HL-60 (cell line): ENCODE measurements around the gene MFAP2.

Experiments used
- DNase-seq, 2 experiments: peaks; one replicate each; pipeline ENCODE4 v3.0.0-alpha.2; 2010 to 2020; ENCODE audit warnings: low read depth in 1 of 2, low spot score in 1 of 2
- H3K27ac ChIP-seq: fragments of 250-450 bp; sonication (Bioruptor Pico); replicated peaks from 2 replicates; pipeline ENCODE4 v1.5.1; 2020; ENCODE audit warnings: mild to moderate bottlenecking, moderate library complexity
- H3K27me3 ChIP-seq: fragments of 250-450 bp; sonication (Bioruptor Pico); 2 replicates; pipeline ENCODE4 v1.5.1; 2021; ENCODE audit warnings: mild to moderate bottlenecking, moderate library complexity; ENCODE audit not compliant: insufficient read depth, poor library complexity, severe bottlenecking
- H3K4me3 ChIP-seq: replicated peaks from 2 replicates; pipeline ENCODE4 v1.5.1; 2011; ENCODE audit warnings: mild to moderate bottlenecking, control low read depth, low read length; ENCODE audit not compliant: insufficient read depth
- GABPA ChIP-seq: IDR thresholded peaks from 2 replicates; pipeline ENCODE4 v1.6.1; 2012; ENCODE audit warnings: low read depth
- POLR2AphosphoS5 ChIP-seq: IDR thresholded peaks from 2 replicates; pipeline ENCODE4 v1.6.1; 2012; ENCODE audit warnings: low read depth
- SPI1 ChIP-seq: IDR thresholded peaks from 2 replicates; pipeline ENCODE4 v1.6.1; 2012; ENCODE audit warnings: low read depth, mild to moderate bottlenecking, borderline replicate concordance
- TF ChIP-seq, protein P1 (sequence below): IDR thresholded peaks from one replicate; pipeline ENCODE4 v1.5.1; 2011; ENCODE audit warnings: low read length, control low read depth, inconsistent platforms; ENCODE audit not compliant: insufficient read depth
- TF ChIP-seq, protein P2 (sequence below): IDR thresholded peaks from 2 replicates; pipeline ENCODE4 v1.6.1; 2012; ENCODE audit warnings: low read depth; ENCODE audit not compliant: insufficient replicate concordance

The MFAP2 gene

DNA sequence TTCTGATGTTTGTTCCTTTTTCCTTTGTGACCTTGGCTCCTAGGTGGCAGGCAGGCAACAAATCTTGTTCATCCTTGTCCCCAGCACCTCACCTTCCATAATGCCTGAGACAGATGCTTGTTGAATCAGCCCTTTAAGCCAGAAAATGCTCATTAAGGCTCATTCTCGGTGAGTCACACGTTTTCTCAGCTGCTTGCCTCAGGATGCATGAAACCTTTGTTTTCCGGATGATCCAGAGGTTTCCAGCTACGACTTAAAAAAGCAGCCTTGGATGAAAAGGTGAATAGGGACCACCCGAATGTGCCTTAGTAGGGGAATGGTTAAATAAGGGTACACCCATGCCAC is 35.9 kb upstream of the MFAP2 start:
- no peaks in the 10 kb centered on the region for H3K27me3 ChIP-seq
- TF ChIP-seq, protein P1, sequence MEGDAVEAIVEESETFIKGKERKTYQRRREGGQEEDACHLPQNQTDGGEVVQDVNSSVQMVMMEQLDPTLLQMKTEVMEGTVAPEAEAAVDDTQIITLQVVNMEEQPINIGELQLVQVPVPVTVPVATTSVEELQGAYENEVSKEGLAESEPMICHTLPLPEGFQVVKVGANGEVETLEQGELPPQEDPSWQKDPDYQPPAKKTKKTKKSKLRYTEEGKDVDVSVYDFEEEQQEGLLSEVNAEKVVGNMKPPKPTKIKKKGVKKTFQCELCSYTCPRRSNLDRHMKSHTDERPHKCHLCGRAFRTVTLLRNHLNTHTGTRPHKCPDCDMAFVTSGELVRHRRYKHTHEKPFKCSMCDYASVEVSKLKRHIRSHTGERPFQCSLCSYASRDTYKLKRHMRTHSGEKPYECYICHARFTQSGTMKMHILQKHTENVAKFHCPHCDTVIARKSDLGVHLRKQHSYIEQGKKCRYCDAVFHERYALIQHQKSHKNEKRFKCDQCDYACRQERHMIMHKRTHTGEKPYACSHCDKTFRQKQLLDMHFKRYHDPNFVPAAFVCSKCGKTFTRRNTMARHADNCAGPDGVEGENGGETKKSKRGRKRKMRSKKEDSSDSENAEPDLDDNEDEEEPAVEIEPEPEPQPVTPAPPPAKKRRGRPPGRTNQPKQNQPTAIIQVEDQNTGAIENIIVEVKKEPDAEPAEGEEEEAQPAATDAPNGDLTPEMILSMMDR = no peak
- TF ChIP-seq POLR2AphosphoS5 (no peak), SPI1 (no peak), GABPA (no peak)
- TF ChIP-seq, protein P2, sequence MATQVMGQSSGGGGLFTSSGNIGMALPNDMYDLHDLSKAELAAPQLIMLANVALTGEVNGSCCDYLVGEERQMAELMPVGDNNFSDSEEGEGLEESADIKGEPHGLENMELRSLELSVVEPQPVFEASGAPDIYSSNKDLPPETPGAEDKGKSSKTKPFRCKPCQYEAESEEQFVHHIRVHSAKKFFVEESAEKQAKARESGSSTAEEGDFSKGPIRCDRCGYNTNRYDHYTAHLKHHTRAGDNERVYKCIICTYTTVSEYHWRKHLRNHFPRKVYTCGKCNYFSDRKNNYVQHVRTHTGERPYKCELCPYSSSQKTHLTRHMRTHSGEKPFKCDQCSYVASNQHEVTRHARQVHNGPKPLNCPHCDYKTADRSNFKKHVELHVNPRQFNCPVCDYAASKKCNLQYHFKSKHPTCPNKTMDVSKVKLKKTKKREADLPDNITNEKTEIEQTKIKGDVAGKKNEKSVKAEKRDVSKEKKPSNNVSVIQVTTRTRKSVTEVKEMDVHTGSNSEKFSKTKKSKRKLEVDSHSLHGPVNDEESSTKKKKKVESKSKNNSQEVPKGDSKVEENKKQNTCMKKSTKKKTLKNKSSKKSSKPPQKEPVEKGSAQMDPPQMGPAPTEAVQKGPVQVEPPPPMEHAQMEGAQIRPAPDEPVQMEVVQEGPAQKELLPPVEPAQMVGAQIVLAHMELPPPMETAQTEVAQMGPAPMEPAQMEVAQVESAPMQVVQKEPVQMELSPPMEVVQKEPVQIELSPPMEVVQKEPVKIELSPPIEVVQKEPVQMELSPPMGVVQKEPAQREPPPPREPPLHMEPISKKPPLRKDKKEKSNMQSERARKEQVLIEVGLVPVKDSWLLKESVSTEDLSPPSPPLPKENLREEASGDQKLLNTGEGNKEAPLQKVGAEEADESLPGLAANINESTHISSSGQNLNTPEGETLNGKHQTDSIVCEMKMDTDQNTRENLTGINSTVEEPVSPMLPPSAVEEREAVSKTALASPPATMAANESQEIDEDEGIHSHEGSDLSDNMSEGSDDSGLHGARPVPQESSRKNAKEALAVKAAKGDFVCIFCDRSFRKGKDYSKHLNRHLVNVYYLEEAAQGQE = no peak
- no peak overlapping the region for H3K27ac ChIP-seq
- no peak overlapping the region for H3K4me3 ChIP-seq
- DNase-seq = no peak

DNA sequence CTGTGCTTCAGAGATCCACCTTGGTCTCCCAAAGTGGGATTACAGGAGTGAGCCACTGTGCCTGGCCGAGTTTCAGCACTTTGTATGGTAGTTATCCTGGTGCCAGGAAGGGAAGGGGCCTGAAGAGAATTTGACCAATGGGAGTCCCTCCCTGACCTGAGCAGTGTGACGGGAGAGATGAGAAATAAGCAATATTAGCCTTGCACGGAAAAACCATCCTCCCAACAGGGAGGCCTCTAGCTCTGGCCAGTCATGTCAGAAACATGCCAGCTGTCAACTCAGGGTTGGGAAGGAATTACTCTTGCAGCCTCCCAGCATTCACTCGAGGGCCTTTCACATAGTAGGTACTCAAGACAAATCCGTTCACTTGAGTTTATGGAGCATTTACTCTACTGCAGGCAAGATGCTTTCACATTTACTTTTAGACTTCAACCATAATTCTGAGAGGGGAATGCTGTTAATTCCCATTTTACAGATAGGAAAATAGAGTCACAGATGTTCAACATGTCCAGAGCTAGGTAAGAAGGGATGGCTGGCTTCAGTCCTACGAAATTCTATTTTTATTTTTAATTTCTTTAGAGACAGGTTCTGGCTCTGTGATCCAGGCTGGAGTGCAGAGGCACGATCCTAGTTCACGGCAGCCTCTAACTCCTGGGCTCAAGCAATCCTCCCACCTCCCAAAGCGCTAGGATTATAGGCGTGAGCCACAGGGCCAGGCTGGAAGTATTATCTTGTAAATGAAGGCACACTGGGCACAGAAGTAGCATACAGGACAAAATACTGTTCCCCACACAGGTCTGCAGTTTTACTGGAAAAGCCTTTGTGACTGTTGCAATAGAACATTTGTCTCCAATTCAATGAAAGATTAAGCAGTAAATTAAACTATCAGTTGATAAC is 34.5 kb upstream of the MFAP2 start:
- Histone ChIP-seq H3K27me3 (no peaks in the 10 kb centered on the region), H3K4me3 (no peak overlapping the region), H3K27ac (no peak overlapping the region)
- DNase-seq = no peak
- no peak for TF ChIP-seq SPI1
- TF ChIP-seq, protein P2 = no peak
- no peak for TF ChIP-seq POLR2AphosphoS5
- TF ChIP-seq, protein P1 = no peak
- no peak for TF ChIP-seq GABPA

DNA sequence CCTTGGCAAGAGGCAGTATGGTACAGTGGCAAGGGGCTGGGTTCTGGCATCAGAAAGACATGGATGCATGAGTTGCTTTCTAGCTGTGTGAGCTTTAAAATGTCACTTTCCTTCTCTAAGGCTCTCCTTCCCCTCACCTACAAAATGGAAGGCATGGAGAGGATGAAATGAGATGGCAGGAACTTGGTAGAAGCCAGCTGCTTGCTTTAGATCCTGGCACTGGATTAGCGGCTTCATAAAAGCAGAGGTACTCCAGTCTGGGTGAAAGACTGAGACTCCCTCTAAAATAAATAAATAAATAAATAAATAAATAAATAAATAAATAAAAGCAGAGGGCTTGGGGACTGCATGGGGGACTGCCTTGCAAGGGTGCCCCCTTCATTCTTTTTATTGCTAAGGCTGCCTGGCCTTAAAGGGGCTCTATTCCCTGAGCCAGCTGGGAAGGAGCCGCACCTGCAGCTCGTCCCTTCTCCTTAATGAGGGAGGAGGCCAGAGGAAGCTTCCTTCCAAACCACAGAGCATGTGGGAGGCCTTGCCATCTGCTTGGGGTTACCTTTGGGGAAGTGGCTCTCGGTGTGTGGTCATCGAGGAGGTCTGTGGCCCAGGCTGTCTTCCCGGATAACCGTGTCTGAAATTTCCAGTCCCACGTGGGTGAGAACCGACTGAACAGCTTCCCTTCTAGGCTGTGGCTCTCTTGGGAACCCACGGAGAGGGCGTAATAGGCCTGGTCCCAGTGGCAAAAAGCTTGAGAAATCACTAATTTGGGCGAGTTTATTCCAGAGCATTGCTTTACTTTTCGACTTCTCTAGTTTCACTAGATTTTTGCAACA is 33.3 kb upstream of the MFAP2 start:
- no peak overlapping the region for H3K4me3 ChIP-seq
- DNase-seq = peak; percentile 93 to 97
- H3K27me3 ChIP-seq = no peaks in the 10 kb centered on the region
- H3K27ac ChIP-seq = no peak overlapping the region
- TF ChIP-seq GABPA = peak; percentile 63
- TF ChIP-seq, protein P1 = no peak
- TF ChIP-seq, protein P2 = no peak
- TF ChIP-seq POLR2AphosphoS5 = peak; percentile 100
- TF ChIP-seq SPI1 = peak; percentile 98
